Uterus (tissue), 2 donors: ENCODE measurements around the gene ITPR1.

Source experiments
- CTCF ChIP-seq, 4 experiments: fragments of 200-600 bp in 2 of 4; fragments of 450-650 bp in 2 of 4; sonication (generic) in 2 of 4; IDR thresholded peaks; one replicate each; pipeline ENCODE4 v1.5.1; 2016 to 2019; ENCODE audit warnings: antibody characterized with exemption in 4 of 4, mild to moderate bottlenecking in 2 of 4, moderate library complexity in 1 of 4
- POLR2A ChIP-seq, 2 donors: fragments of 450-650 bp; IDR thresholded peaks; one replicate each; pipeline ENCODE4 v1.6.1; 2016; ENCODE audit warnings: antibody characterized with exemption in 2 of 2, mild to moderate bottlenecking in 1 of 2, moderate library complexity in 1 of 2

GRCh38 chr3:4749567-4750002 is 256.4 kb downstream of the ITPR1 start:
- TF ChIP-seq CTCF (IDR thresholded peaks at IDR 0.05) (no peak), POLR2A (IDR thresholded peaks at IDR 0.05) (no peak)
